ENCODE measurements around the gene FBXW8. TPM values are rescaled to one million over a fixed set of nuclear protein-coding genes. Genes with fewer than 3 reads are reported as not detected.

FBXW8 gene
- total RNA-seq, 1 donor from 2014 or later = 32.1 TPM

DNA sequence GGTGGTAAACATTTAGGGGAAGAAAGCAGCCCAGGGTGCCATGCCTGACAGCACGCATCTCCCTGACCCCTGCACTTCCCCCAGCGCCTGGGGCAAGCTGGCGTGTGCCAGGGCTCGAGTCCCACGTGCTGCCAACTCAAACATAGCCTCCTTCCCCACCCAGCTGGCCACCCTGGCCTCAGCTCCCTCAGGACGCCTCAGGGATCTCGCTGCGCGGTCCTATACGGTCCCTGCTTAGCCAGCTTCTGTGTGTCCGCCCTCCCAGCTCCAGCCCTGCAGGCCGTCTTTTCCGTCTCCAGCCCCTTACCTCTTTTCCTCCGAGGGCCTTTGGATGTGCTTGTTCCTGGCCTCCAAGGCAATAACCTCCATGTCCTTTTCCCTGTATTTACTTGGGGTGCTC lies 117.5 kb downstream of the FBXW8 start:
- no peak for DNase-seq (ENCODE audit: extremely low spot score, unreplicated experiment)
- no peaks in the 10 kb centered on the region for H3K9me3 Mint-ChIP-seq (ENCODE audit: unreplicated experiment)
- H3K4me1 Mint-ChIP-seq (ENCODE audit: unreplicated experiment) = peaks cover 4% of the 10 kb centered on the region
- no peak overlapping the region for H3K27ac Mint-ChIP-seq (ENCODE audit: unreplicated experiment)
- peaks cover 26% of the 10 kb centered on the region for H3K36me3 Mint-ChIP-seq (ENCODE audit: unreplicated experiment)
- H3K4me3 Mint-ChIP-seq (ENCODE audit: unreplicated experiment) = no peak overlapping the region
- H3K27me3 Mint-ChIP-seq (ENCODE audit: unreplicated experiment) = no peaks in the 10 kb centered on the region
- TF ChIP-seq, protein P1, sequence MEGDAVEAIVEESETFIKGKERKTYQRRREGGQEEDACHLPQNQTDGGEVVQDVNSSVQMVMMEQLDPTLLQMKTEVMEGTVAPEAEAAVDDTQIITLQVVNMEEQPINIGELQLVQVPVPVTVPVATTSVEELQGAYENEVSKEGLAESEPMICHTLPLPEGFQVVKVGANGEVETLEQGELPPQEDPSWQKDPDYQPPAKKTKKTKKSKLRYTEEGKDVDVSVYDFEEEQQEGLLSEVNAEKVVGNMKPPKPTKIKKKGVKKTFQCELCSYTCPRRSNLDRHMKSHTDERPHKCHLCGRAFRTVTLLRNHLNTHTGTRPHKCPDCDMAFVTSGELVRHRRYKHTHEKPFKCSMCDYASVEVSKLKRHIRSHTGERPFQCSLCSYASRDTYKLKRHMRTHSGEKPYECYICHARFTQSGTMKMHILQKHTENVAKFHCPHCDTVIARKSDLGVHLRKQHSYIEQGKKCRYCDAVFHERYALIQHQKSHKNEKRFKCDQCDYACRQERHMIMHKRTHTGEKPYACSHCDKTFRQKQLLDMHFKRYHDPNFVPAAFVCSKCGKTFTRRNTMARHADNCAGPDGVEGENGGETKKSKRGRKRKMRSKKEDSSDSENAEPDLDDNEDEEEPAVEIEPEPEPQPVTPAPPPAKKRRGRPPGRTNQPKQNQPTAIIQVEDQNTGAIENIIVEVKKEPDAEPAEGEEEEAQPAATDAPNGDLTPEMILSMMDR (IDR thresholded peaks at IDR 0.05) = no peak

- H3K4me1 Mint-ChIP-seq (ENCODE audit: unreplicated experiment) = peaks cover 4% of the 10 kb centered on the region
- no peak overlapping the region for H3K4me3 Mint-ChIP-seq (ENCODE audit: unreplicated experiment)
- no peaks in the 10 kb centered on the region for H3K27me3 Mint-ChIP-seq (ENCODE audit: unreplicated experiment)
- DNase-seq (ENCODE audit: extremely low spot score, unreplicated experiment) = no peak
- TF ChIP-seq, protein P1 (IDR thresholded peaks at IDR 0.05) = no peak
- no peaks in the 10 kb centered on the region for H3K9me3 Mint-ChIP-seq (ENCODE audit: unreplicated experiment)
- H3K27ac Mint-ChIP-seq (ENCODE audit: unreplicated experiment) = no peak overlapping the region
- H3K36me3 Mint-ChIP-seq (ENCODE audit: unreplicated experiment) = peaks cover 24% of the 10 kb centered on the region
These were observed 119.6 kb downstream of the FBXW8 start for GRCh38 chr12:117030187-117030900.

- H3K27ac Mint-ChIP-seq (ENCODE audit: unreplicated experiment) = no peak overlapping the region
- H3K9me3 Mint-ChIP-seq (ENCODE audit: unreplicated experiment) = no peaks in the 10 kb centered on the region
- no peak overlapping the region for H3K4me3 Mint-ChIP-seq (ENCODE audit: unreplicated experiment)
- DNase-seq (ENCODE audit: extremely low spot score, unreplicated experiment) = no peak
- TF ChIP-seq, protein P1 (IDR thresholded peaks at IDR 0.05) = no peak
- no peaks in the 10 kb centered on the region for H3K4me1 Mint-ChIP-seq (ENCODE audit: unreplicated experiment)
- peaks cover 17% of the 10 kb centered on the region for H3K36me3 Mint-ChIP-seq (ENCODE audit: unreplicated experiment)
- no peaks in the 10 kb centered on the region for H3K27me3 Mint-ChIP-seq (ENCODE audit: unreplicated experiment)
These were observed 121.3 kb downstream of the FBXW8 start for GRCh38 chr12:117031843-117032592.

- no peaks in the 10 kb centered on the region for H3K4me1 Mint-ChIP-seq (ENCODE audit: unreplicated experiment)
- H3K4me3 Mint-ChIP-seq (ENCODE audit: unreplicated experiment) = no peak overlapping the region
These were observed 122.0 kb downstream of the FBXW8 start for GRCh38 chr12:117032593-117033381.

More at GRCh38 chr12:117032593-117033381, 122.0 kb downstream of the FBXW8 start:
- TF ChIP-seq, protein P1 (IDR thresholded peaks at IDR 0.05) = no peak
- Mint-ChIP-seq H3K27ac (ENCODE audit: unreplicated experiment) (no peak overlapping the region), H3K27me3 (ENCODE audit: unreplicated experiment) (no peaks in the 10 kb centered on the region), H3K36me3 (ENCODE audit: unreplicated experiment) (peaks cover 17% of the 10 kb centered on the region), H3K9me3 (ENCODE audit: unreplicated experiment) (no peaks in the 10 kb centered on the region)
- no peak for DNase-seq (ENCODE audit: extremely low spot score, unreplicated experiment)
